ENCODE results near the gene RFC4.

RFC4 gene

GRCh38 chr3:186818516-186818915 lies 12.2 kb upstream of the RFC4 start (continued):
- TF ChIP-seq ZNF518A (tag by site-specific recombination; conservative IDR thresholded peaks at IDR 0.05; ENCODE audit: low read depth) (no peak), ZNF2 (tag by site-specific recombination; IDR thresholded peaks at IDR 0.05) (no peak), IKZF3 (tag by site-specific recombination; IDR thresholded peaks at IDR 0.05) (no peak), KLF10 (tag by site-specific recombination; IDR thresholded peaks at IDR 0.05) (no peak), ZNF626 (tag by site-specific recombination; IDR thresholded peaks at IDR 0.05) (no peak), INSM2 (tag by site-specific recombination; IDR thresholded peaks at IDR 0.05) (no peak)

- Histone ChIP-seq H3K9me3 (ENCODE audit: control insufficient read depth, insufficient read depth, low read depth, low read length) (no peaks in the 10 kb centered on the region), H3K4me1 (ENCODE audit: control insufficient read depth, insufficient read depth, low read length) (no peaks in the 10 kb centered on the region), H3K27ac (ENCODE audit: extremely low read depth, low read depth, low read length) (no peak overlapping the region), H3K36me3 (ENCODE audit: control insufficient read depth in 2 of 2, insufficient read depth in 1 of 2, low read length in 2 of 2) (no peaks in the 10 kb centered on the region), H3K4me3 (ENCODE audit: low read depth, low read length) (no peak overlapping the region)
- peak; percentile 76 for TF ChIP-seq ZBTB11 (tag by site-specific recombination; conservative IDR thresholded peaks at IDR 0.05; ENCODE audit: low read depth)
- peak; percentile 33; the same call in 1 of the 2 replicates for TF ChIP-seq ZBTB44 (tag by site-specific recombination; IDR thresholded peaks at IDR 0.05)
- TF ChIP-seq MZF1 (tag by site-specific recombination; IDR thresholded peaks at IDR 0.05; ENCODE audit: borderline replicate concordance): 0 out of 2 replicates have a peak, but pooled peaks have one; percentile 52
- peak; percentile 45 for TF ChIP-seq SCRT2 (tag by site-specific recombination; IDR thresholded peaks at IDR 0.05)
- peak; percentile 54; the same call in 1 of the 2 replicates for TF ChIP-seq ZNF660 (tag by site-specific recombination; IDR thresholded peaks at IDR 0.05)
- TF ChIP-seq ZNF692 (tag by site-specific recombination; IDR thresholded peaks at IDR 0.05): no peak
- no peak for TF ChIP-seq ZNF529 (tag by site-specific recombination; IDR thresholded peaks at IDR 0.05; ENCODE audit: insufficient replicate concordance)
- TF ChIP-seq ZBTB8A (tag by site-specific recombination; IDR thresholded peaks at IDR 0.05): 0 out of 2 replicates have a peak, but pooled peaks have one; percentile 33
- TF ChIP-seq ZNF555 (tag by site-specific recombination; conservative IDR thresholded peaks at IDR 0.05): no peak
- peak; percentile 63 for TF ChIP-seq ZBTB20 (tag by site-specific recombination; IDR thresholded peaks at IDR 0.05)
- TF ChIP-seq ZFHX2 (tag by site-specific recombination; conservative IDR thresholded peaks at IDR 0.05): 0 out of 2 replicates have a peak, but pooled peaks have one; percentile 9
- TF ChIP-seq GLIS1 (tag by site-specific recombination; IDR thresholded peaks at IDR 0.05): peak; percentile 60
- 0 out of 2 replicates have a peak, but pooled peaks have one; percentile 39 for TF ChIP-seq ZFP69B (tag by site-specific recombination; IDR thresholded peaks at IDR 0.05)
- POLR2A ChIA-PET: no interaction called here
- CTCF ChIA-PET: no interaction called here
Observed at GRCh38 chr3:186815435-186815834, 9.2 kb upstream of the RFC4 start.

Data from HEK293 (cell line).